GM21825 (cell line): ENCODE data around the gene CLIC5.

Experiments
- ATAC-seq: cut with Tn5 transposase; IDR thresholded peaks from one replicate; pipeline ENCODE4 v1.9.1; 2021; ENCODE audit warnings: mild to moderate bottlenecking, moderate library complexity; ENCODE audit not compliant: unreplicated experiment

The CLIC5 gene

DNA sequence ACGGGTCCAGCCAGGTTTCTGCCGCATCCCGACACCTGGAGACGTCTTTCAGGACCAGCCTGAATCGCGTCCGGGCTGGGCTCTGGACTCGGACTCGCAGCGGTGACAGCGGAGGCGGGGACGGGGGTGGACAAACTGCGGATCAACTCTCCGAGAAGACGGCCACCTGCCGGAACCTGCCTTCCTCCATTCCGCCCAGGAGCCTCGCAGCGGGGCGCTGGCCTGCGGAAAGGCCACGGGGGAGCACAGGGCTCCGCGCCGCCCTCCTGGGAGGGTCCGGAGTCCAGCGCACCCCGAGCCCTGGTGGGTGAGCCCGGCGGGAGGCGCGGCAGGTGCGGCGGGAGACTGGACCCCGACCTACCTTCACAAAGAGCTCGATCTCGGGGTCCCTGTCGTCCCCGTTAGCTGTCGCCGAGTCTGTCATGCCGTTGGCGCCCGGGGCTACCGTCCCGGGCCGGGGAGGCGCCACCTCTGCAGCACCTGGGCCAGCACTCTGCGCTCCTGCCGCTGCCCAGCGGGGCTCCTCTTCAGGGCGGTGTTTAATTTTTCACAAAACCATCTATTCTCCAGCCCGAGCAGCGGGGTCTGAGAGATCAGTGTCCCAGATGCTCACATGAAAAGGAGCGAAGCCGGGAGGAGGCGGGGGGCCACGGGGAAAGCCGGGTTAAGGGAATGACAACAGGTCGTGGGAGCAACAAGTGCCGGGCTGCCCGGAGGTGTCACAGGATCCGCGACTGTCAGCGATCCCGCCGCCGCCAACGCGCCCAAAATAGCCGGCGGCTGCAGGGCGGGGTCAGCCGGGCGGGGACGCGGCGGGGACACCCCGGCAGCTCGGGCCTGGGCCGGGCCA, at the start of gene CLIC5:
TSS of gene CLIC5 (minus strand) at position 742 of the 850 bp plus-strand sequence. CDS start at position 424, 318 bp downstream.
- no peak for ATAC-seq

DNA sequence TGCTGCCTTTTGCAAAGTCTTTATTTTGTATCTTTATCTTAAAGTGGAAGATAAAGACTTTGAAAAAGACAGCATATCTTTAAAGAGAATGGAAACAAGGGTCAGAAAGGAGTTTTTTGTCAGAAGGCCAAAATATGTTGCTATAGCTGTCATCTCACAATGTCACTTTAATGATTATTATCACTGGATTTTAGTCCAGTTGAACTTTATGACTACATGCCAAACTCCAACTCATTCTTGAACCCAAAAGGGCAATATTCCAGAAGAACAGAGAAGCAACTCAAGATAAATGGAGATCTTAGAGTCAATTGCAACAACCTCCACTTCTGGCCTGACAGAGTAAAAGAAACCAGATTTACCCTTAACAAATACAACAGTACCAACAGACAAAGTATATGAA, 47.3 kb upstream of the CLIC5 start:
- no peak for ATAC-seq

DNA sequence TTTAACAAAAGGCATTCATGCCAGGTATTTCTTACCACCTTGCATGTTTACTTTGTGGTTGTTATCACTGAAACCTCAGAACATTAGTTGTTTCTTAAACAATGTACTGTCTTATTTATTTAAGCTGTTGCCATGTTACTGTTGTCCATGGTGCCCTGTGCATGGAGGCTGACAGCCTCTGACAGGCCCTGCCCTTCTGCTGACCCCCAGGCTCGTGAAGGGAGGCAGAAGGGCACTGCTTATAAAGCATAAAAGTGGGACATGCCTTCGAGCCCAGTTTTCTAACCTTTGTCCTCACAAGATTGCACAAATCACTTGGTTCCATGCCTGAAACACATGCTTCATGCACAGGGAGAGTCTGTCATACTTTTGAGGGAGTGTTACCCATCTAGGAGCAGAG, 46.7 kb upstream of the CLIC5 start:
- ATAC-seq: no peak

DNA sequence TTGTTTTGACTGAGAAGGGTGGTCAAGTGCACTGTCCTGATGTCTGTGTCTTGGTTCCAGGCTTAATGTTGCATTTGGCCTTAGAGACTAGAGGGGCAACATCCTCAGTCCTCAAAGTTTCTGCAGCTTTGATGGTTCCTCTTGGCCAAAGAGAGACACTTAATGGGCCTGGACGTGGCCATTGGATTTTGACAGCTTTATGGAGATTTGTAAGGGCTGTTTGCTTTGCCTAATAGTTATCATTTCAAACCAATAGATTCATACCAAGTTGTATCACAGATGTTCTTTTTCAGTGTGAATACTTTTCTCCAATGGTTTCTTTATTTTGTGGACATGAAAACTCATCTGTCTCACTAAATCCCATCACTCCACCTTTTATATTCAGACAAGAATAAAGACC, 45.8 kb upstream of the CLIC5 start:
- no peak for ATAC-seq

DNA sequence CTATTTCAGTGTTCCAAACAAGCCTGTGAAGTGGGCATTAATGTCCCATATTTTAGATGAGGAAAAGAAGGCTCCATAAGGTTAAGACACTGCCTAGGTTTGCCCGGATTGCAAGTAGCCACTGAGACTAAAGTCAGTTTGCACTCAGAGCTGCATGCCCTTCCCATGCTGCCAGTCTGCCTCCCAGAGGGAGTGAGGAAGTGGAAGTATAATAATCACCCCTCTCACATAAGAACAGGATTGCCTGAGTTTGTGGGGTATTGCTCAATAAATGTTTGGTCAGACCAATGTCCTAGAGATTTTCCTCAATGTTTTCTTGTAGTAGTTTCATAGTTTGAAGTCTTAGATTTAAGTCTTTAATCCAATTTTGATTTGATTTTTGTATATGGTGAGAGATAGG, 43.9 kb upstream of the CLIC5 start:
- no peak for ATAC-seq

DNA sequence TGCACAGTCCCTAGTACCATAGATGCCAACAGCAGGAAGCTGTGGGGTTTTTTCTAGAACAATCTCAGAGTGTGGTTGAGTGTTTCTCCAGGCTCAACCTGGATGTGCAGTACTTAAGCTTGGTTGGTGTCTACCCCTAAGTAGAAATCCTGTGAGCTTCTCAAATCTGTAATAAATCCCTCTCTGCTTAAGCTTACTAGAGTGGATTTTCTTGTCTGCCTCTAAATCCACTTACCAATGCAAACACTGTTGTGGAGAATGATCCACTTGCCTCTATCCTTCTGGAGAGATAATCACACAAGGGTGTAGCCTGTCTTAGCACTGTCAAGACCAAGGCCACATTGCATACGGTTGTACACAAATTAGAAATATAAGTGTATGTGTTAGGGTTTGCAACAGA, 43.3 kb upstream of the CLIC5 start:
- no peak for ATAC-seq

DNA sequence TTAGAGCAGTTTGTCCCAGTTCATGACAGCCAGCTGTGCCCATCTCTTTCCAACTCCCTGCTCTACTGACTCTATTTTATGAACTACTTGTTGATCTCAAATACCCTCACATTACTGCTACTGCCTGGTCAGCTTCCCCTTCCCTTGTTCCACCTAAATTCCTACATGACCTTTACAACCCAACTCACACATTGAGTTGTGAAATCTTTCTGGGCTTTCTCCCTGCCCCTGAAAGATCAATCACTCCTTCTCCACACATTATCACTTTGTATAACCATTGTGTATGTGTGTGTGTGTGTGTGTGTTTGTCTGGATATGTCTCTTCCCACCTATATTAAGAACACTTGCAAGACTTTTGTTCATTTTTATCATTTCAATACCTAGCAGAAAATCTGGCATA, 42.1 kb upstream of the CLIC5 start:
- no peak for ATAC-seq

DNA sequence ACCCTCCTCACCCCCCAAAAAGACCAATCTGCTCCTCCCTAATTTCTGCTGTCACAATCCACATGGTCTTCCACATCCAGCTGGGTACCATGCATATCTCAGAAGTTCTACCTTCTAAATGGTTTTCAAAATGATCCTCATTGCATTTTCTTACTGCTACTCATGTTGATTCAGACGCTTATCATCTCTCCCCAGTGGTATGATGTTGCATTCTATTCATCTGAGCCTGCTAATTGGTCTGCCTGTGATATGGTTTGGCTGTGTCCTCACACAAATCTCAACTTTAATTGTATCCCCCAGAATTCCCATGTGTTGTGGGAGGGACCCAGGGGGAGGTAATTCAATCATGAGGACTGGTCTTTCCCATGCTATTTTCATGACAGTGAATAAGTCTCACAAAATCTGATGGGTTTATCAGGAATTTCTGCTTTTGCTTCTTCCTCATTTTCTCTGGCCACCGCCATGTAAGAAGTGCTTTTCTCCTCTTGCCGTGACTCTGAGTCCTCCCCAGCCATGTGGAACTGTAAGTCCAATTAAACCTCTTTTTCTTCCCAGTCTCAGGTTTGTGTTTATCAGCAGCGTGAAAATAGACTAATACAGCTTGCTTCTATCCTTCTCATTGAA, 41.4 kb upstream of the CLIC5 start:
- no peak for ATAC-seq

DNA sequence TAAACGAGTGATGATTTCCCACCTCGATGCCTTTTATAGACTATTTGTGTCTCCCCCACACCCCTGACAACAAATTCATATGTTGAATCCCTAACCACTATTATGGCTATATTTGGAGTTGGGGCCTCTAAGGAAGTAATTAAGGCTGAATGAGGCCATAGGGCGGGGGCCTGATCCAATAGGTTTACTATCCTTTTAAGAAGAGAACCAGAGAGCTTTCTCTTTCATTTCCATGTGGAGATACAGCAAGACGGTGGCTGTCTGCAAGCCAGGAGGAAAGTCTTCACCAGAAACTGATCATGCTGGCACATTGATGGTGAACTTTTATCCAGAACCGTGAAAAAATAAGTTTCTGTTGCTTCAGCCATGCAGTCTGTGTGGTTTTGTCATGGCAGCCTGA, 38.9 kb upstream of the CLIC5 start:
- no peak for ATAC-seq

DNA sequence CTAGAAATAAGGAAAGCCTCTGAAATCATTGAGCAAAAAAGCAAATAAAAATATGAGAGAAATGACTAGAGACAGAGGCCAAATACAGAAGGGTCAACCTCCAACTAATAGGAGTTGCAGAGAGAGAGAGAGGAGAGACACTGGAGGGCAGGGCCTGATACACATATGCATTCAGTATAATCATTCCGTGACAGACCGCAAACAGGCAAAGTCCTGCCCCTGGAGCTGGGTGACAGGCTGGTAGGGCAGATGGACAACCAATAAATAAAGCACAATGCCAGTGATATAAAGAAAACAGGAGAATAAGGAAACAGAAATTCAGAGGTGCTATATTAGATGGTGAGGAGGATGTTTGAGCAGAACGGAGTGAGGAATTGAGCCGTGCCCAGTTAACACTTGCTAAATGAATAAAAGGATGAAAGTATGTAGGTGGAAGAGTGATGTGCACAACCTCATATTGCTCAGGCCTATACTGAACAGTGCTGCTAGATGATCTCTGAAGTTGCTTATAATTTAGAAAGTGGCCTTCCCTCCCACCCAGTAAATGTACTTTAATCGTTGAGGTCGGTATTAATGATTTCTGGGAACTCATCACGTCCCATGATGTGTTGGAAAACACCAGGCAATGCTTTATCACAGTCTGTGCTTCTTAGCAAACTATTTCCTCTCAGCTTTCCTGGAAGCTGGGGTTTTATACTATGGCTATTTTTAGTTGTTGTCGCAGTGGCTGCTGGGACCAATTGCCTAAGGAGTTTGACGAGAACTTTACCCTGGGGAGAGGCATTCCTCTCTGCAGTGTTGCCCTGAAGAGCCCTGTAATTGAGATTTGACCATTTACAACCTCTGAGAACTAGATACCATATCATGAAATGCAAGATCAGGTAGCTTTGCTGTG, 37.6 kb upstream of the CLIC5 start:
- no peak for ATAC-seq

DNA sequence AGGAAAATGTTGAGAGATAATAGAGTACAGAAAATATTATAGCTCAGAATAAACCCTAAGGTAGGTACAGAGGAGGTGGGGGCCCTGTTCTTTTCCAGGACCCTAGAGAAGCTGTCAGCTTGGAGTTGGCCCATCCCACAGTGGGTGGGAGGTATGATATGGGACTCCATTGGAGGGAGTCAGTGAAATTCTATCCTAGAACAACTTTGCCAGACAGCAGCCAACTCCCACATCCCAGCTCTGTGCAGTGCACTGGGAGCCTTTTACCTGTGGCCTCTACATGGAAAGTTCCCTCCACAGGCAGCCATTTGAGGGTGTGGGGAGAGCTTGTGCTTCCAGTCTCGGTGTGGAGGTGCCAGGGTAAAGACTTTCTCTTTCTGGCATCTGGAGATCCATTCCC, 36.8 kb upstream of the CLIC5 start:
- ATAC-seq: no peak

DNA sequence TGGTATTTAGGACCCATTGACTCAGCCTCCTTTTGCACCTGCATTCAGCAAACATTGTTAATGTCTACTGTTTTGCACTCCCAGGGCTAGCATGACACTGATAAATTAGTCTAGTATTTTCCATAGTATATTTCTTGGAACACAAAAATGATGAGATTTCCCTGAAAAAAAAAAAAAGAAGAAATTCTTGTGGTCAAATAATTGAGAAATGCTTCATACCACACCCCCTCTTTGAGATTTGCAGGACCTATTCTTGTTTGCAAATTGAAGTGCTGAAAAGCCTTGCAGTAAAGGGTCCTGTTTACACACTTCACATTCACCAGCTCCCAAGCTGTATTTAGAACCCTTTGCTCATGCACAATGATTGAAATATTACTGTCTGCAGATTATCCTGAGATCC, 36.3 kb upstream of the CLIC5 start:
- no peak for ATAC-seq

DNA sequence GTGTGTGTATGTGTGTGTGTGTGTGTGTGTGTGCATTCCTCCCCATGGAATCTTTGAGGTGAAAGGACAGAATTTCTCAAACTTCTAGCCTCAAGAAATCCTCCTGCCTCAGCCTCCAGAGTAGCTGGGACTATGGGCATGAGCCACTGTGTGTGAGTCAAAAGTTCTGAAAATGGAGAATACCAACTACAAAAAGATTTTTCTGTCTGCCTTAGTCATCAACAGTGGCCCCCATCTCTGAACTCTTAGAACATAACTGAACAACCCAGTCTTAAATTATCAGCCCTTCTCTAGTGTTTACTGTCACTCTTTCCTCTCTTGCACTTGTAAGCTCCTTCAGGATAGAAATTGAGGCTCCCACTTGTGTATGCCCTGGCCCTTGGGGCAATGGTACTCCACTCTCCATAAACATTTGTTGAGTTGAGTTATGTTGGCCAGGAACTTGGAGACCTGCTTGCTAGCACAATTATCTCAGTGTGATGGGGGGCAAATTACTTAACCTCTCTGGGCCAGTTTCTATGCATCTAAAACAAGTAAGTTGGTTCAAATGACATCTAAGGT, 35.3 kb upstream of the CLIC5 start:
- ATAC-seq: no peak

DNA sequence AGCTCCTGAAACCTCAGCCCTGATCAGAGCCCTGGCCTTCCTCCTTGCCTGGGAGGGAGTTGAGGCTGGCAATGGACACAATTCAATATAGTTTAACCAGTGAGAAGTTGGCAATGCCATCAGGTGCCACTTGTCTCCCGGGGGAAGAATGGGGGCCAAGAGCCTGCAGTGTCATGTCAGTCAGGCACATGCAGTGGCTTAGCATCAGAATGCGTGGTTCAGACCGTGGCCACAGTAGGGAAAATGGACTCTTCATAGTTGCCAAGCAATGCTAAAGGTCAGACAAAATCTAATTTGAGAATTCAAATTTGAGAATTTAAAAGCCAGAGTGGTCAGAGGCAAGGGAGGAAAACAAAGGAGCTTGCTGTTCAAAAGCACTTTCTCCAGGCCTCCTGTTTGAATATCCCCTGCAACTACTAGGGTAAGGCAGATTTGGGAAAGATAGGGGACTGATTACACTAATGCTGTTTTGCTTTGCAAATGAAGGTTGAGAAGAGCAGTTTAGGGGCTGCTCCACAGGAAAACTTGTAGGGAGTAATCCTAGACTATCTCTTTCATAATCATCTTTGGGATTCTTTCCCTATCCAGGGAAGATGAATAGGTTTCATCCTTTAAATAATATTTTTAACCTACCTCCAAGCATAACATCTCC, 33.1 kb upstream of the CLIC5 start:
- no peak for ATAC-seq

DNA sequence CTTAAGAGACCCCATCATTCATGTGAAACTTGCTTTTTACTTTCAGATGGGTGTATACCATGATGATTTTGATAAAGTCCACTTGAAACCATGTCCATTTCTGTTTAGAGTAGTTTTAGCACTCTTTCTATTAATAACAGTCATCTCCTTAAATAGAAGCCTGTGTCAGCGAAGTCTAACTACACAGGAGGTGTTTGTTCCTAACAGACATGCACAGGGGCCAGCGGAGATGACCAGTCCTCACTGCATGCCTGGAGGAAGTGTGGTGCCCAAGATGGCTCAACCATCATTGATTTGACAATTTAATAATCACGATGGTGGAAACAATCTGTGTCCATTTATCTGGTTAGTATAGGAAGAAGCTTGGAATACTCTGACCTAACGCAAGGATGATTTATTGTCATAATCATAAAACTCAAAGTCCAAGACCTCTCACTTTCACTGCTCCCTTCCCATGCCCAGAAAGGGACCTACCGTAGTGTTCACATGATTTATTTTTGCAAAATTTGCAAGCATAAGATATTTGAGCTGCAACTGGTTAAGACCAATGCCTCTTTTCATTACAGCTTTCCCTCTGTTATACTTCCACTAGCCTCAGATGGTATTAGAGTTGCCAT, 31.0 kb upstream of the CLIC5 start:
- ATAC-seq: no peak

DNA sequence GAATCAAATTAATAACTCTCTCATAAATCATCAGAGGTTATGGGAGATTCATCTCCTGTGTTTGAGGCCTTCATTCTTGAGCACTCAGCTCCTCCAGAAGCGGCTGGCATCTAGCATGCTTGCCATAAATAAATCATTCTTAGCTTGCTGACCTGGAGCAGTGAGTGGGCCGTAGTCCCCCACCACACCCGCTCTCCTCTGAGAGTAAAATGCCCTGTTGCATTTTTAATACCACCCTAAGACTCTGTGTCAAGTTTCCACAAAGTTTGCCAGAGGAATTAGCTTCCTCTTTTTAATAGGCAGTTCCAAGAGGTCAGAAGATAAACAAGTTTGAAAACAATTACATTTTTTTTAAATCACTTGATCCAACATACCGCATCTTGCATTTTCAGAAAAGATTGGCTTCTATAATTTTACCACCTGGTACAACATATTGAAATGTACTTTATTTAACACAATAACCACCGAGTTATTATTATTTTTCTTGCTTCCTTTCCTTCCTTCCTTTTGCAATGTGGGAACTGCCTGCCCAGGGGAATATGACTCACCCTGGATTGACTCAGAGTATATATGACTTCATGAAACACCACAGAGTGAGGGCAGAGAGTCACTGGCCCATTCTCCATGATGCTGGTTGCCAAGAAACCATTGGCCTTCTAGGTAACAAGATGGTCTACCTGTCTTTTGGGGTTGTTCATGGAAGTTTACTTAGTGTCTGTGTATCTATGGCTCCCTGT, 29.4 kb upstream of the CLIC5 start:
- ATAC-seq: no peak

DNA sequence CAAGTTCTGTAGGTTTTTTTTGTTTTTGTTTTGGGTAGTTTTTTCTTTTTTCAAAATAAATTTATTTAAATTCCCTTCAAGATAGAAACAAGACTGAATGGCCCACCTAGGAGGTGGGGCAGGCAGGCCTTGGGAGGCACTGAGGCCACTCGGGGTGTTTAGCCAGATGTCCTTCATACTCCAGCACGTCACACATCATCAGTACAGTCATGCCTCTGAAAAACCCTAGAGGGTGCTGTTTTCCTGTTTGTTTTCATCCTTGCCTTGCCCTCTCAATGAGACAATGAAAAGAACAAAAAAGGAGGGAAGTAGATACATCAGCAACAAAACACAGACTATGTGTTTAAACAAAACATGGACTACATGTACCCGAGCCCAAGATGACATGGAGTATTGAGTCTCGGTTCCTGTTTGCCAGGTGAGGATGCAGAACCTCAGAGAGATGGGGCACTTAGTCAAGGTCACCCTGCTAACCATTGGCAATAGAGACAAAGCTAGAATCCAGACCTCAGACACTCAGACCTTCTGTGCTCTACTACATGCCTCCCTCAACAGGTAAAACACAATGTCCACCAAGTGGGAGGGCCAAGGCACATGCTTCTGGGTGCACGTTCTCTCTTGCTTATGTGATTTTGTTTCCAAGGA, 26.8 kb upstream of the CLIC5 start:
- peak; percentile 87 for ATAC-seq

DNA sequence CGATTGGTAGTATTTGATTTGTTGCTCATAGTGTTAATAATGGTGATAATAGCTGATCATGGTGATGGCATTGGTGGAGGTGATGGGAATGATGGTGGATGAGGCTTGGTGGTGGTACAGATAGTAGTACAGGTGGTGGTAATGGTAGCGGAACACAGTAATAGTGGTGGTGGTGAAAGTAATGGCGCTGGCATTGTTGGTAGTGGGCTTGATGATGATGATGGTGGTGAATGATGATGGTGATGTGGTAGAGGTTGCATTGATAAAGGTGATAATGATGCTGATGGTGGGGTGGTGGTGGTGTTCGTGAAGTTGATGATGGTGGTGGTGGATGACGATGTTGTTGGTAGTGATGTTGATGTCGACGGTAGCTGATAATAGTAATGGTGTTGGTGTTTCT, 24.6 kb upstream of the CLIC5 start:
- ATAC-seq: no peak

DNA sequence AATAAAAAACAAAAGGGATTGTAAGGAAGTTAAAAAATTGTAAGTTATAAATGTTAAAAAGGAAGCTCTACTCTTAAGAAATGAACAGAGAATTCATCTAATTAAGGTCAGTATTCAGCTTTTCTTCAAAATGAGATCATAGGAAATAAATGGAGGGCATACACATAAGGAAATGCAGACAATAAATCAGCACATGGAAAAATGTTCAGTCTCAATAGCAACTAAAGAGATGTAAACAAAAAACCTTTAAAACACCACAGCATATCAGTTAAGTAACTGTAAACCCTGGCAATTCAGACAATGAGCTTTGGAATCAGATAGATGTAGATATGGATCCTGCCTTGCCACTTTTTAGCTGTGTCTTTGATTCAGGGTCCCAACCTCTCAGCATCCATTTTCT, 24.0 kb upstream of the CLIC5 start:
- no peak for ATAC-seq
